GM21390 (cell line): ENCODE results near the gene ABHD16B.
"Not testable (repeated sequence)": the region's sequence is repeated elsewhere in the genome, so short reads cannot be mapped to it uniquely, and the experiment has no call there.

ENCODE experiments used
- ATAC-seq: cut with Tn5 transposase; IDR thresholded peaks from one replicate; pipeline ENCODE4 v1.9.1; 2021; ENCODE audit not compliant: unreplicated experiment

Gene ABHD16B

GRCh38 chr20:63876489-63877036, 15.3 kb downstream of the ABHD16B start:
- no peak for ATAC-seq

GRCh38 chr20:63877755-63878470, 16.6 kb downstream of the ABHD16B start:
- ATAC-seq, result no peak

- no peak for ATAC-seq
Observed at GRCh38 chr20:63878899-63879663, 17.8 kb downstream of the ABHD16B start.

- not testable (repeated sequence) for ATAC-seq
Observed at GRCh38 chr20:63880901-63881300, 19.6 kb downstream of the ABHD16B start.

GRCh38 chr20:63881451-63882226, 20.3 kb downstream of the ABHD16B start:
- ATAC-seq, result no peak

GRCh38 chr20:63882257-63883200, 21.2 kb downstream of the ABHD16B start:
- no peak for ATAC-seq

GRCh38 chr20:63883201-63883593, 21.9 kb downstream of the ABHD16B start:
- no peak for ATAC-seq

GRCh38 chr20:63884506-63885263, 23.4 kb downstream of the ABHD16B start:
- ATAC-seq, result no peak

GRCh38 chr20:63885264-63886053, 24.2 kb downstream of the ABHD16B start:
- no peak for ATAC-seq

GRCh38 chr20:63886054-63886419, 24.7 kb downstream of the ABHD16B start:
- ATAC-seq, result no peak

- ATAC-seq, result no peak
Observed at GRCh38 chr20:63886921-63887320, 25.6 kb downstream of the ABHD16B start.

- ATAC-seq, result no peak
Observed at GRCh38 chr20:63889241-63890200, 28.2 kb downstream of the ABHD16B start.

GRCh38 chr20:63890201-63890576, 28.9 kb downstream of the ABHD16B start:
- ATAC-seq, result no peak

GRCh38 chr20:63890616-63891015, 29.3 kb downstream of the ABHD16B start:
- ATAC-seq, result no peak

- no peak for ATAC-seq
Observed at GRCh38 chr20:63891061-63892002, 30.0 kb downstream of the ABHD16B start.

- no peak for ATAC-seq
Observed at GRCh38 chr20:63892402-63892801, 31.1 kb downstream of the ABHD16B start.

GRCh38 chr20:63893999-63894357, 32.7 kb downstream of the ABHD16B start:
- no peak for ATAC-seq
